ENCODE measurements around the gene CDK5.

The CDK5 gene

DNA sequence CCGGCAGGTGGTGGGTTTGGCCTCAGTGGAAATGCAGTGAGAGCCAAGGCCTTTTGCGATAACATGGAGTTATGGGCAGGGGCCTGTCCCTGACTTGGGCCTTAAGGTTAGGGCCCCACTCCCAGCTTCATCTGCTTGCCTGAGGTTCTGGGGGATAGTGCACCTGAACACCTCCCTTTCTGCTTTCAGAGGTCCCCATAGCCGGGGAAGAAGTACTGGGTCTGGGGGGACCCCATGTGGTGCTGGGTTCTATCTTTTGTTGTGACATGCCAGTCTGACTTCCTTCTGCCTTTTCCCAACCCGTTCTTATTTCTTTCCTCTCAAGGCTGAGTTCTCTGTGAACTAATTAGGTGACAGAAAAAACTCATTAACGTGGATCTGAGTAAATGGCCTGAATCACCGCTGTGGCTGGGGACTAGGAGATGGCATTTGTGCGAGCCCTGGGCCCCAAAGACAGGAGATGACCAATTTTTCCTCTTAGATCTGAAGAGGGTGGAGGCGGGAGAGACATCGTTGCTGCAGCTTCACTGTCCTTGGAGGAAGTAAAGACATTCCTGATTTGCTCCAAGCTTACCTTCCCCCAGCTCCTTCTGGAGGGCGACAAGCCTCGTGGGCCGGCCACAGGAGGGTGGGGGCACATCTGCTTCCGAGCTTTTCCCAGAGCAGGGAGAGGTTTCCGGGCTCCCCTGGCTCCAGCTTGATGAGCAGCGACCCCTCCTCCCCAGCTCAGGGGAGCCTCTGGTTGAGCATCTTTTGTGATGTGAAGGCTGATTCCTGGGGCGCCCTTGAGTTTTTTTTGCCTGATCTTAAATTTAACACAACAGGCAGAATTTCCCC is 30.5 kb upstream of the CDK5 start:
- no peak for DNase-seq (ENCODE audit: low read depth, low spot score)
- no peak overlapping the region for H3K4me3 ChIP-seq (ENCODE audit: low read length)

DNA sequence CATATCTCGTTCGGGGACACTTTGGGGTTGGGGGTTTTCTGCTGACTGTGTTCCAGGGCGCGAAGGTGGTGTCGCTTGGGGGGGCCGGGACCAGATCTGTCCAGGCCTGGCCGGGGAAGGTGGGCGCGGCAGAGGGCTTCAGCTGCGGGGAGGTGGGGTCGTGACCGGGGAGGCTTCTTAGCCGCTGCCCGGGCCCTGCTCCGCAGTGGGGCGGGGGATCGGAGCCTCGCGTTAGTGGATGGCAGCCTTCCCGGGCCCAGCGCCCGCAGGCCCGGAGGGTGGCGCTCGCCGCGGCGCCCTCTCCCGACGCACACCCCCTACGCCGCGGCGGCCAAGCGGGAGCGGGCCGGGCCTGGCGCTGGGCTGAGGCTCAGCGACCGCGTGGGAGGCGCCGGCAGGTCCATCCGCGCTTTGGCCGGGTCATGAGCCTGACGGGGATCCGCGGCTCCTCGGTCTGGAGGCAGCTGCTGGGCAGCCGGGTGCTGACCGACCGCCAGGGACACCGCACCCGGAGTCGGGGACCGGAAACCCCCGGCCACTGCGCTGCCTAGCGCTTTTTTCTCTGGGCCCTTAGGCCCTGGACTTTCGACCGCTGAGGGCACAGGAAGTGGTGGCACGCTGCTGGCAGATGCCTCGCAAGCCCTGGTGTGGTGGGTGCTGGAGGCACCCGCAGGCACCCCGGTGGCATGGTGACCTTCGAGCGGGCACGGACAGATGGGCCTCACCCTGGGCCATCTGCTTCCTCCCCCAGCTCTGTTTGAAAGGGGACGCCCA is 29.7 kb upstream of the CDK5 start:
- H3K4me3 ChIP-seq (ENCODE audit: low read length) = peak overlapping the region; percentile 60
- no peak for DNase-seq (ENCODE audit: low read depth, low spot score)

DNA sequence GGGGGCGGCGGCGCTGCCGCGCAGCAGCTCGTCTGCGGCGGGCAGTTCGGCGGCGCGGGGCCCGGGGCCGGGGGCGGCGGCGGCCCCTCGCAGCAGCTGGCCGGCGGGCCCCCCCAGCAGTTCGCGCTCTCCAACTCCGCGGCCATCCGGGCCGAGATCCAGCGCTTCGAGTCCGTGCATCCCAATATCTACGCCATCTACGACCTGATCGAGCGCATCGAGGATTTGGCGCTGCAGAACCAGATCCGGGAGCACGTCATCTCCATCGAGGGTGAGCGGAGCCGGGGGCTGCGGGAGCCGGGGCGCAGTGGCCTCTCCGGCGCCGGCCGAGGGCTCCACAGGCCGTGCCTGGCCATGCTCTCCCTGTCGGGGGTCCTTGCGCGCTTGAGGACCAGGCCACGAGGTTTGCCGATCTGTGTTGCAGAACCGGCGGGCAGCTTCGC is 29.1 kb upstream of the CDK5 start:
- peak overlapping the region; percentile 60 for H3K4me3 ChIP-seq (ENCODE audit: low read length)
- no peak for DNase-seq (ENCODE audit: low read depth, low spot score)

DNA sequence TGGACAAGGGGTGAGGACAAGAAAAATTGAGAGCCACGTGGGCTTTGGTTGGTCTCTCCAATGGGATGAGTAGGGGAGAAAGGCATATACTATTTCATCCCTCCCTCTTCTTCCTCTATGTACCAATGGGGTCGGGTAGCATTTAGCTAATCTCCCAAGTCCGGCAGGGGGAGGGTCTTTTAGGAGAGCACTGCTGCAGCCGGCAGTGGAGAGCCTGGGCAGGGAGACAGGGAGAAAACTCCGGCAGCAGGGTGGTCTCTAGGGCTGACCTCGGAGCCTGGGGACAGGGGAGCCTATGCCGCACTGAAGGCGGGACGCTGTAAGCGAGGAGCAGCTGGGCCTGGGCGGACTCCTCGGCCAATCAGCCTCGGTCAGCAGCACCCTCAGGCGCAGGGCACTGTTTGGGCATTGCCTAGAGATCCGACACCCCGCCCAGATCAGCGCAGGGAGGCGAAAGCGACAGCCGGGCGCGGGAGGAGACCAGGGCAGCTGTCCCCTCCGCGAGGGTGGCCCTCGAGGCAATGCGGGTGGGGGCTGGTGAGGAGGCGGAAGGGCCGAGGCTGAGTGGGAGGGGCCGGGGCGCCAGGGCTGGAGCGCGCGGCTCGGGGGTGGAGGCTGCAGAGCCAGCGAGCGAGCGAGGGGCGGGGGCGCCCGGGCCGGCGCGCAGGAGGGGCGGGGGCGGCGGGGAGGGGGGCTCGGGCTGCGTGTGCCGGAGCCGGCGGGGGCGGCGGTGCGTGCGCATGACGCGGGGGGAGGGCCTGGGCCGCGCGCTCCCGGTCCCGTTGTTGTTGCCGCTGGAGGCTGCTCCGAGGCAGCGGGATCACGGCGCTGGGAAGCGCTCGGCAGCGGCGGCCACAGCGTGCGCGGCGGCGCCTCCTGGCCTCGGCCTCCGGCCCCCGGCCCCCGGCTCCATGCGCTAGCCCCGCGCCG is 28.3 kb upstream of the CDK5 start, which contains the start of gene AGAP3:
AGAP3 (plus strand) TSS at position 785 of the 930 bp plus-strand sequence. CDS start 267 bp downstream, outside the sequence.
- no peak for DNase-seq (ENCODE audit: low read depth, low spot score)
- peak within 1 kb of the TSS; percentile 62 for H3K4me3 ChIP-seq (ENCODE audit: low read length)

DNA sequence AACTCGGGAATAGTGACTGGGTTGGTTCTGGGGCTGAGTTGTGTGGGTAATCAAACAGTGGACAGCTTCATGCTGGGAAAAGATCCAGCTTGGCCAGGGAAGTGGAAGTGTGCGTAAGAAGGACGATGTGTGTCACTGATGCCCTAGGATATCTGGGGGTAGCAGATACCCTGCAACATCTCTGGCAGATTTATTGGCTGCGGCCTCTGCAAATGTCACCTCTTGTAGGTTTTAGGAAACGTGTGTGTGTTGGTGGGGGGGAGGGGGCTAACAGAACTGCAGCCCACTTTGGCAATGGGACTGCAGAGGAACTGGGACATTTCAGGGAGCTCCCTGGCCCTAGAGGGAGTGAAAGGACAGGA is 27.6 kb upstream of the CDK5 start:
- DNase-seq (ENCODE audit: low read depth, low spot score) = no peak
- H3K4me3 ChIP-seq (ENCODE audit: low read length) = peak overlapping the region; percentile 62; the same call in 1 of the 2 replicates

DNA sequence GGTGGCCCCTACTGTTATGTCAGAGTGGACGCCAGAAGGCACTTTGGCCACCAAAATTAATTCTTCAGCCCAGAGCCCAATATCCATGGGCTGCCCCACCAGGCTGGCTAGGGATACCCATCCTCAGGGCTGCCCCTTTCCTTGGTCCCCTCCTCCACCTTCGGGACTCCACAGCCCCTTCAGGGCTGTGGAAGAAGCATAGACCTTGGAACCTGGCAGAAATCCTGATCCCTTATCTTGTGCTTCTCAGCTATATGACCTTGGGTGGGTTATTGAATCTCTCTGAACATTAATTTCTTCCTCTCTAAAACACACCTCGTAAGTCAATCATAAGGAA is 26.1 kb upstream of the CDK5 start:
- peak overlapping the region; percentile 77 for H3K4me3 ChIP-seq (ENCODE audit: low read length)
- no peak for DNase-seq (ENCODE audit: low read depth, low spot score)

DNA sequence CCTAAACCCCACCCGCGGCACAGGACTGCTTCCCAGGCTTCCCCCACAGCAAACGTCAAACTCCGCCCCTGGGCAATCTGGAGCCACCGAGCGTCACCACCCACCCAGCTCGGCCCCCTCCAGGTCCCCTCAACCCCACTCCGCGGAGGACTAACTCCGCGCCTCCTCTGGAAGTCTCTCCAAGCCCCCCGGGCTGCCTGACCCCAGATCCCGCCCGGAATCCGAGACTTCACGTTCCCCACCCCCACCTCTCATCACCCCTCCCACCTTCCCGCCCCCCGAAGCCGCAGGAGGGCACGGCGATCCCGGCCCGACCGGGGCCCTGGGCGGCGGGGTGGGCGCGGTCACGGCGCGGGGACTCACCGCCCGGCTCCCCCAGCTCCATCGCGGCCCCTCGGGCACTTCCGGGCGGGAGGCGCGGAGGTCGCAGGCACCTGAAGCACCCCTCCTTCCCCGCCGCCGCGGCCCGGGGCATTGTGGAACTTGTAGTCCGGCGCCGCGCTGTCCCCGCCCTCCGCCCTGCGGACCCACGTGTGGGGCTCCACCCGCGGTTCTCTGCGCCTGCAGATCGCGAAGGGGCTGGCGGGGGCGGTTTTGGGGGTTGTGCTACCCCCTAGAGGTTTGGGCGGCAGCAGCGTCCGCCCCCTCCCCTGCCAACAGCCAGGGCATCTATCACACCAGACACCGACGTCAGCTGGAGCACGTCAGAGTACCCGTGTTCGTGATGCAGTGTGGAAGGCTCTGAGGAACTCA is 25.6 kb upstream of the CDK5 start, which contains the start of gene TMUB1:
TMUB1 (minus strand) TSS at position 423 of the 753 bp plus-strand sequence. CDS start 930 bp downstream, outside the sequence.
- DNase-seq (ENCODE audit: low read depth, low spot score) = peak; percentile 67
- peak within 1 kb of the TSS; percentile 77 for H3K4me3 ChIP-seq (ENCODE audit: low read length)

DNA sequence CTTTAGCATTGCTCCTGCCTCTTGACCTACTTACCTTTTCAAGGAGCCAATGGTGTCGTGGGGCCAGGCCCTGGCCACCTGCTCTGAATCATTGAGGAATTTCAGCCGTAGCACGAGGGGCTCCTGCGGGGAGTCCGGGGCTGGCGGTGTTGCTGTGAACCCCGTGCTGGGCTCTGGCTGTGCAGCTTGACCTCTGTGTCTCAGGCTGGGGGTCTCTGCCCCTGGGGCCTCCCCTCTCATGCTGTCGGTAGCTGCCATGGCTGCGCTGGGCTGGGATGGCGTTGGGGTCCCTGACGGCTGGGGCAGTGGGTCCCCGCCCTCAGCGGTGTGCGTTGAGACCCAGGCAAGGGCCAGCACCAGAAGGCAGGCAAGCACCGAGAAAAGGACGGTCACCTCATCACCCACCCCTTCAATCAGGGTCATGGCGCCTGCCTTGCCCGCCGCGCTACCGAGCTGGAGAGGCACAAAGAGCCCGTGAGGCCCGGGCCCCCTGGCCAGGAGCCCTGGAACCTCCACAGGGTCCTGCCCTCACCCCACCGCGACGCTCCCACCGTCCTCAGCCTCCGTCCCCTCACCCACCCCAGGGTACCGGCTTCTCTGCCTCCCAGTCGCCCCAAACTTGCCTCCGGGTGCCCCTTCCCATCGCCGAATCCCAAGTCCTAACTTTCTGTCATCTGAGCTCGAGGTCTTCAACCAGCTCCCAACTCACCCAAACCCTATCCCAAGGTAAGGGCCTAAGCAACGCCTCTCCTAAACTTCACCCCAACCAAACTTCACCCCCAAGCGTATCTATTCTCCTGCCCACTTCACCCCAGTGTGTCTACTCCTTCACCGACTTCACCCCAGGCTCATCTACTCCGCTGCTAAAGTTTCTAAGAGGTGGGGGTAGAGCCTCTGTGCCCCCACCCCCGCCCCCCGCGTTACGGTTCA is 24.7 kb upstream of the CDK5 start:
- peak overlapping the region; percentile 77 for H3K4me3 ChIP-seq (ENCODE audit: low read length)
- DNase-seq (ENCODE audit: low read depth, low spot score) = no peak

DNA sequence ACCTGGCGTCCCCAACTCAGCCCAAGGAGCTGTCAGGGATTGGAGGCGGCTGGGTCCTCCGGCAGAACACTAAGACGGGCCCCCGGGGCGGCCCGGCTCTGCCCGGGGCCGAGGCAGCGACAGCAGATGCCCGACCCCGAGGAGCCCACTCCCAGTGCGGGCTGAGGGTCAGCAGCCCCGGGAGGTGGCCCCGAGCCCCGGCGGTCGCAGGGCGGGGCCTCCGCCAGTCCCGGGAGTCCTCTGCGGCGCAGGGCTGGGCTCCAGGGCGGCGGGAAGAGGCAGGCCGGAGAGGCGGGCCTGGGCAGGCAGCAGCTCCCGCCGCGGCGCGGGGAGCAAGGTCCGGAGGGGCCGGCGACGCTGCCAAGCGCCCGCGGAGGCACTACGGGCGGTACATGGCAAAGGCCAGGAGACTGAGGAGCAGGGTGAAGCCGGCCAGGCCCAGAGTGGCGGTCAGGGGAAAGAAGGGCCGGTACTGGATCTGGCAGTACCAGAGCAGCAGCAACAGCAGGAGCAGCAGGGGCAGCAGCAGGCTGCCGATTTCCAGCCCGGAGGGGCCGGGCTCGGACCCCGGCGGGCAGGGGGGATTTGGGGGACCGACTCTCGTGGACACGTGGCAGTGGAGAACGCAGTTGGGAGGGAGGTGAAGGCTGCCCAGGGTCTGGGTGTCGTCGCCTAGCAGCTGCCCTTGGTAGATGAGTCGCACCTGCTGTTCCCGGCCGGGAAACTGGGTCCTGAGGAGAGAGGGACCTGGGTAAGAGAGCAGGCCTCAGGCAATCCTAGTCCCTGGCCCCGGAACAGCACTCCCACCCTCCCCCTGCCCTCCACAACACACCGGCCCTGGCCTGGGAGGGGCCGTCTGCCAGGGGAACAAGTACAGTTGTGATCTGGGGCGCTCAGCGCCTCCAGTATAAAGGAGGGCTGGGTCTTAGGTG is 23.7 kb upstream of the CDK5 start:
- DNase-seq (ENCODE audit: low read depth, low spot score) = no peak

DNA sequence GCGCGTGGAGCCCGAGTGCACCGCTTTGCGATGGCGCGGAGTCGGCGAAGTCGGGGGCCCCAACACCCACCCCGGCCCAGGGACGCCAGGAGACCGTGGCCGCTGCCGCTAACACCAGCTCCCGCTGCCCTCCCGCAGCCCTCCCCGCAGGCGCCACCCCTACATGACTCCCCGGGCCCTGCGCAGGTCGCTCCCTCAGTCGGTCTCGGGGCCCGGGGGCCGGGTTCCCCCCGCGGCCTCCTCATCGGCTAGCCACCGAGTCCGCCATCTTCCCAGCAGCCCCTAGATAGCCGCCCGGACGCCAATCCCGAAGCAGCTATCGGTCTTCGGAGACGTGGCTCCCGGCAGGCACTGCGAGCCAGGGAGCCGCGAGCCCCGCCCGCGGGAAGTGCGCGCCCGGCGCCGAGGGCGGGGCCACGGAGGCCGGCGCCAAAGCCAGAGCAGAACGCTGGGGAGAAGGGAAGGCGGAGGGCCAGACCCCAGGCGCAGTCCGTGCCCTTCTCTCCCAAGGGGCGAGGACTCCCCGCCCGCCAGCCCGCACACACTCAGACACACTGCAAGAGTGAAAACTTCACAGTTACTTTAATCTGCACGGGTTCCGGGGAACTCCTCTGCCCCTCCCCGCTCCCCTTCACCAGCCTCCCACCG is 22.9 kb upstream of the CDK5 start, which contains the start of gene FASTK:
FASTK (minus strand) TSS at position 288 of the 648 bp plus-strand sequence; CDS start at position 245, 43 bp downstream.
- H3K4me3 ChIP-seq (ENCODE audit: low read length) = peak within 1 kb of the TSS; percentile 92
- peak; percentile 76 for DNase-seq (ENCODE audit: low read depth, low spot score)

More for the DNA sequence above, 23.7 kb upstream of the CDK5 start:
- H3K4me3 ChIP-seq (ENCODE audit: low read length) = peak overlapping the region; percentile 92

DNA sequence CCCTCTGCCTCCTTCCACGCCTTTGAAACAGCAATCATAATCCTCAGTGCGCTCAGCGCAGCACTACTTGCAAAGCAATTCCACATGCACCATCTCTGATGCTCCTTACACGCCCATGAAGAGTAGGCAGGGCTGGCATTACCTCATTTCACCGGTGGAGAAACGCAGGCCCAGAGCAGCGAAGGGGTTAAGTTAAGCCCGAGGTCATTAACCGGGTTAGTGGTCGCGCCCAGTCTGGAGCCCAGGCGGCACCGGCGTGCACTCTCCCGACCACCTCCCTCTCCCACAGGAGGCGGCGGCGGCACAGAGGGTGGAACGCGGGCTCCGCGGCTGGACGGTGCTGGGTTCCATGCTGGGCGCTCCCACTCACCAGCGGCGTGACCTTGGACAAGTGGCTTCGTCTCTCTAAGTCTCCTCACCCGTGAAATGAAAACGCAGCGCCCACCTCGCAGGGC is 22.4 kb upstream of the CDK5 start:
- peak overlapping the region; percentile 92 for H3K4me3 ChIP-seq (ENCODE audit: low read length)
- DNase-seq (ENCODE audit: low read depth, low spot score) = no peak

DNA sequence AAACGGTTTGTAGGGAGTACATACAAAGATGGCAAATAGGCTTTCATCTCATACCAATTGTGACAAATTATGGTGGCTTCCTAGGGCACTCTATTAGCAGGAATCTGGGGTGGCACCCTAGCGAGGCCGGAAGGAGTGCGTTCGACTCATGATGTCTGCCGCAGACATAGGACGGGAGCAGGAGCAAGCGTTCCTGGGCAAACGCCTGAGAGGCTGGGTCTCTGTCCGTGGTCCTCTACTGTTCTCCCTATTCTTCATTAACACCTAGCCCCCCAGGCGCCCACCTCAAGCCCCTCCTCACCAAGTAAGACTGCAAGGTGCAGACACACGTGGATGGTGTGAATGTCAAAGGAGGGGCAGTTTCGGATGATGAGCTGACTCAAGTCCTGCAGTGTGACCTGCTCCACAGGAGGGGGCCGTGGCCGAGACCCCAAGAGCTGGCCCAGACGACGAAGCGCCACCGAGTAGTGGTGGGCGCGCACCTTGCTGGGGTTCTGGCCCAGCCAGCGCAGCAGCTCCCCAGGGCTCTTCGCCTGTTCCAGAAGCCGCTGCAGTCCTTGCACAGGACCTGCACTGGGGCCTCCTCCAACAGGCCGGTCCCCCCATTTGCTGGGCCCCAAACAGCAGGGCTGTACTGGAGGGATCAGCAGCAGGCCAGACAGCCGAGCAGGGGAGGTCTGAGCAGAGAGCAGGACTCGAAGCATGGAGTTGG is 21.7 kb upstream of the CDK5 start:
- no peak for DNase-seq (ENCODE audit: low read depth, low spot score)
- peak overlapping the region; percentile 92 for H3K4me3 ChIP-seq (ENCODE audit: low read length)

DNA sequence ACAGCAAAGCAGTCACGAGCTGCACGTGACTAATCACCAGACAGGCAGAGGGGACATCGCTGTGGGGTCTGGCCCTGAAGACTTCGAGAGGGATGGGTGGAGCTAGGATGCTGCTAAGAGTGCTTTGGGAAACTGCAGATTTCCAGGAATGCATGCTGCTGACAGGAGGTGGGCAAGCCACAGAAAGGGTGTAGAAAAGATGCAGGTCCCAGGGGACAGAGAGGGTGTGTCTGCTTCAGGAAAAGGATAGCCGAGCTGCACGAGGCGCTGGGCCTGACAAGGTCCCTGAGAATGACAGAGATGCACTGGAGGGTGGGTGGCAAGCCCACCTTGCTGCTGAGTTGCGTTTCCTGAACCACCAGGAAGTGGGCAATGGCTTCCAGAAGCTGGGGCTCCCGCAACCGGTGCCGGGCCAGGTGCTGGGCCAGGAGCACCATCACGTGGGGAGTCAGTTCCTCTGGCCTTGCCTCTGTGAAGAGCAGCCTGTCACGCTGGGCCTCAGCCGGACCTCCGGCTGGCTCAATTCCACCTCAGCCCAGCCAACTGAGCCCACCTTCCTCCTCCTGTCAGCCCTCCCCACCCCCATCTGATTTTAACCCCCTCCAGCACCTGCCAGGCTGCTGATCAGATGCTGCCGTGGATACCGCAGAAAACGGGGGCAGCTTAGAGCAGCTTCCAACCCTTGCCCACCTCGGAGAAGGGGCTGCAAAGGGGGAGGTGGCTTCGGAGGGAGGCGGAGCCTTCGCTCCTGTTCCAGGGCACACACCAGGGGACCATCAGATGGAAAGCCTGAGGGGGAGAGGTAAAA is 20.7 kb upstream of the CDK5 start:
- H3K4me3 ChIP-seq (ENCODE audit: low read length) = peak overlapping the region; percentile 92
- peak; percentile 64 for DNase-seq (ENCODE audit: low read depth, low spot score)

DNA sequence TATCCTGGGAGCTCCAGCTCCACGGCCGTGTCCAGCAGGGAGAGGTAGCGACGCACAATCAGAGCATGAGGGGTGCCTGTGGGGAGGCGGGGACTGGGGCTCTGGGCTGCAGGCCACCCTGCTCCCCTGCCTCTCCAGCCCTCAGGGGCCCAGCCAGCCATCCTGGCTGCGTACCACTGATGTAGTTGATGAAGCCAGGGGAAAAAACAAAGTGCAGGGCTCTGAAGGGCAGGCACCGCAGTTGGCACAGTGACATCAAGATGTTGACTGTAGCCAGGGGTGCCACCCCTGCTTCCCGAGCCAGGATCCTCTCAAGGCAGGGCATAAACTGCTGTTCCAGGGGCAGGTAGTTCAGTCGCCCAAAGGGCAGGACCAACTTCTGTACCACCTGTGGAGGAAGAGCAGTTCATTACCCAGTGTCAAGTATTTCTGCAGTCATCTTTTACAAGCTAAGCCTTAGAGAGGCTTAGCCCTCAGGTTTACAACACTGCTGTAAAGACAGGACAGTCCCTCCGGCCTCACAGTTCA is 20.1 kb upstream of the CDK5 start:
- no peak overlapping the region for H3K4me3 ChIP-seq (ENCODE audit: low read length)
- DNase-seq (ENCODE audit: low read depth, low spot score) = no peak
